GM20000 (cell line): ENCODE data around the gene DSG4.

ENCODE experiments used
- DNase-seq: peaks from one replicate; pipeline ENCODE4 v3.0.0; 2012; ENCODE audit warnings: low spot score
- CTCF ChIP-seq: IDR thresholded peaks from 2 replicates; pipeline ENCODE4 v1.5.1; 2012; ENCODE audit warnings: mild to moderate bottlenecking, control low read depth; ENCODE audit errors: extremely low read depth, missing control alignments

DSG4 gene

GRCh38 chr18:31424383-31424988, 47.9 kb downstream of the DSG4 start:
- peak; percentile 30 for TF ChIP-seq CTCF
- DNase-seq, result peak; percentile 40

- no peak for TF ChIP-seq CTCF
- DNase-seq, result no peak
These were observed 49.4 kb downstream of the DSG4 start for GRCh38 chr18:31426021-31426420.

DNA sequence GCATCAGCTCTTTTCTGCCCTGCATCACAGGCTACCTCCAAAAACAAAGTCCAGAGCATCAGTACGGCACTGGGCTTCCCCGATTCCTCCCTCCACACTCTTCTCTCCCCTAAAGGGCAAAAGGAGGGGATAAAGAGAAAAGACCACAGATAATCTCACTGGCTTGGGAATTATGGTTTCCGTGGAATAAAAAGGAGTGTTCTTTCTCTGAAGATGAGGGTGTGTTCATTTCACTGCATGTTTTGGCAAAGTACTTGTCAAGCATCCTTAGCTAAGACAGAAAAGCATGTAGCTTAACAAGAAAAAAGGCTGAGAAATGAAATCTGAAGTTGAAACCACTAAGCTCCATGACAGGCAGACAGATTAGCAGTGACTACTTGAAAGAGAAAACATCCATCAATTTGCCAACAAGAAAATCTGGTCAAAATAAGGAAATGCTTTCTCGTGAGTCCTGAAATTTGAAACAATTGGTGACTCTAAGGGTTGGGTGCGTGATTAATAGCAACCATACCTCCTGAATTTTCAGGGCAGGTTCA, 50.4 kb downstream of the DSG4 start:
- no peak for DNase-seq
- TF ChIP-seq CTCF, result no peak

GRCh38 chr18:31428211-31428610, 51.6 kb downstream of the DSG4 start:
- no peak for DNase-seq
- TF ChIP-seq CTCF, result no peak

- no peak for TF ChIP-seq CTCF
- no peak for DNase-seq
These were observed 53.0 kb downstream of the DSG4 start for GRCh38 chr18:31429623-31430022.

- TF ChIP-seq CTCF, result no peak
- no peak for DNase-seq
These were observed 53.5 kb downstream of the DSG4 start for GRCh38 chr18:31430072-31430471.

- DNase-seq, result peak; percentile 11
- TF ChIP-seq CTCF, result no peak
These were observed 54.0 kb downstream of the DSG4 start for GRCh38 chr18:31430554-31430953.
